Fibroblast of mammary gland (primary cell): ENCODE measurements around the gene MDFIC2.

Source experiments
- DNase-seq: peaks from one replicate; pipeline ENCODE4 v3.0.0-alpha.2; 2010; ENCODE audit warnings: low read depth
- H3K4me3 ChIP-seq: 2 replicates; pipeline ENCODE4 v1.5.1; 2011; ENCODE audit warnings: low read depth, mild to moderate bottlenecking, low read length, moderate library complexity; ENCODE audit not compliant: control insufficient read depth
- TF ChIP-seq, protein P1 (sequence below): conservative IDR thresholded peaks from 2 replicates; pipeline ENCODE4 v1.5.1; 2011; ENCODE audit warnings: low read depth, low read length, inconsistent platforms; ENCODE audit not compliant: control insufficient read depth, insufficient read depth

MDFIC2 gene

DNA sequence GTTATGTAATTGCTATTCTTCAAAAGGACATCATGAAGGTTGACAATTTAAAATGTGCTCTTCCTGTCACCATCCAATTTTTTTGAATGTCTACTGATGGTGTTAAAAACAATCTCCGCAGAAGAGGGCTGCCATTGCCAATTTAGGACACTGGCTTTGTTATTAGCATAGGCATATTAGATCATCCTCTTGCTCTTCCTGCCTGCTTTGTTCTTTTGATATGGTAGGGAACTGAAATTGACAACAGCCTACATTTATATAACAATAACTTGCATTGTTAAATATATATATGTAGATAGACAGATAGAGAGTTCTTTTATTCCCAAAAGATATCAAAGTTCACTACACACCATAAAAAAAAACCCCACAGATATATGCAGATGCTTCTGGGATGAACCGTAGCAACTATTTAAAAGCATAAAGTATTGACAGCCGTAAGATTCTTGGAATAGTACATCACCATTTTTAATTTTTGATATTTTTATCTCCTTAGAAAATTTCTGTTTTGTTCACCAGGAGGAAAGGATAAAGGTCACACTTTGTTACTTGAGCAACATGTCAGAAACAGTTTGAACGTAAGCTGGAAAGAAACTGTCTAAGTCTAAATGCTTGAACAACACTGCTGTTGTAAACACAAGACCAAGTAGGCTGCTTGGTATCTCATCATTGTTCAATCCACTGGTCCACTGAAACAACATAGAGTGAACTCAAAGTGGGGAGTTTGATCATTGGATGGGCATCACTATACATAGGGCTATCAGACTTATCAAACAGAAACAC, 66.5 kb downstream of the MDFIC2 start:
- H3K4me3 ChIP-seq: no peak overlapping the region
- no peak for DNase-seq
- TF ChIP-seq, protein P1, sequence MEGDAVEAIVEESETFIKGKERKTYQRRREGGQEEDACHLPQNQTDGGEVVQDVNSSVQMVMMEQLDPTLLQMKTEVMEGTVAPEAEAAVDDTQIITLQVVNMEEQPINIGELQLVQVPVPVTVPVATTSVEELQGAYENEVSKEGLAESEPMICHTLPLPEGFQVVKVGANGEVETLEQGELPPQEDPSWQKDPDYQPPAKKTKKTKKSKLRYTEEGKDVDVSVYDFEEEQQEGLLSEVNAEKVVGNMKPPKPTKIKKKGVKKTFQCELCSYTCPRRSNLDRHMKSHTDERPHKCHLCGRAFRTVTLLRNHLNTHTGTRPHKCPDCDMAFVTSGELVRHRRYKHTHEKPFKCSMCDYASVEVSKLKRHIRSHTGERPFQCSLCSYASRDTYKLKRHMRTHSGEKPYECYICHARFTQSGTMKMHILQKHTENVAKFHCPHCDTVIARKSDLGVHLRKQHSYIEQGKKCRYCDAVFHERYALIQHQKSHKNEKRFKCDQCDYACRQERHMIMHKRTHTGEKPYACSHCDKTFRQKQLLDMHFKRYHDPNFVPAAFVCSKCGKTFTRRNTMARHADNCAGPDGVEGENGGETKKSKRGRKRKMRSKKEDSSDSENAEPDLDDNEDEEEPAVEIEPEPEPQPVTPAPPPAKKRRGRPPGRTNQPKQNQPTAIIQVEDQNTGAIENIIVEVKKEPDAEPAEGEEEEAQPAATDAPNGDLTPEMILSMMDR: no peak

DNA sequence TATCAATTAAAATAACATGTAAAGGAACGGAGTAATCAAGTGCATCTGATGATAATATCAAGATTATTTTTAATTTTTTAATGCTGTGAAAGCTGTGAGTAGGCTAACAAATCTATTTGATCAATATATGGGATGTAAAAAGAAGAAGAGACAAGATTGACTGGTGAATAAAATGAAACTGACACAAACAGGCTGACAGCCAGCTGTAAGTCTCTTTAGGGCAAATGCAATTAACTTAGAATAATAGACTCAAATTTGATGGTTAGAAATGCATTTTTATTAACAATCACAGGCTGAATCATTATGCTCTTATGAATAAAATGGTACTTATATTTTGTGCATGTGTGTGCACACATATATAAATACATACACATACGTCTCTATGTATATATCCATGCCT, 68.0 kb downstream of the MDFIC2 start:
- H3K4me3 ChIP-seq: no peak overlapping the region
- no peak for DNase-seq
- TF ChIP-seq, protein P1: no peak

DNA sequence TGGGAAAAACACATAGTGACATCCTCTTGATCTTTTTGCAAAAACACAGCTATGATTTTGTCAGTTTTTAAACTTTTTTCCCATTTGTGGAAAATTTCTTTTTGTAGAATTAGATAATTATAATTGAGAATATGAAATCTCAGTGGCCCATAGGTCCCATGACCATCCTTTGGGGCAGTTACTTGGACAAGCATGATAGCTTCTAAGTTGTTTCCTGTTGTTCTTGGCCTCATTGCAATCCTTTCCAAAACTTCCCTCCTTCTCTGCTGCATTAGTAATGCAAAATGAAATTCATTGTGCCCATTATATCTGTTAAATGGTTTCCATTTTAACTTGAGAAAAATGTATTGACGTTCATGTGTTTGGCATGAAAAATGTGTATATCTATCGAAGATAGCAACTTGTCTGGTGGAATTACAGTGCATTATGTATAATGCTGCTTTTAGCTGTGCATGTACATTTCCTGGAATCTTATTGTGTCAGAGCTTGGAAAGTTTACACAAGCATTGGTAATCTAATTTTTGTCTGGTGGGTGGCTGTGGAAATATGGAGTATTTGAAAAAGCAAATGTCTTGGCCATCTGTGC, 70.0 kb downstream of the MDFIC2 start:
- TF ChIP-seq, protein P1: no peak
- H3K4me3 ChIP-seq: no peak overlapping the region
- DNase-seq: no peak

DNA sequence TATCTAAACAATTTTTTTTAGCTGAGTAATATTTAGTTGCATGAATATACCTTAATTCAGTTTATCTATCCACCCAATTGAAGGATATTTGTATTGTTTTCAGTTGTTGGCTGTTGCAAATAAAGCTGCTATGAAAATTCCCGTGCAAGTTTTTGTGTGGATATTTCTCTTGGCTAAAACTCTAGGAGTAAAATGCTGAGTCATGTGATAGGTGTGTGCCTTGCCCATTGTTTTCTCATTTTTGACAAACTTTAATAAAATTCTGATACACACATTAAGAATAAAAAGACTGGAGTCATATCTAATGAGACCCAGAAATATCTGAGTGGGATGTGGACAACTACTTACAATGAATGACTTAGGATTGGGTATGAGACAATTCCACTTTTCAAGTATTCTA, 78.6 kb downstream of the MDFIC2 start:
- DNase-seq: no peak
- TF ChIP-seq, protein P1: no peak
- no peak overlapping the region for H3K4me3 ChIP-seq

DNA sequence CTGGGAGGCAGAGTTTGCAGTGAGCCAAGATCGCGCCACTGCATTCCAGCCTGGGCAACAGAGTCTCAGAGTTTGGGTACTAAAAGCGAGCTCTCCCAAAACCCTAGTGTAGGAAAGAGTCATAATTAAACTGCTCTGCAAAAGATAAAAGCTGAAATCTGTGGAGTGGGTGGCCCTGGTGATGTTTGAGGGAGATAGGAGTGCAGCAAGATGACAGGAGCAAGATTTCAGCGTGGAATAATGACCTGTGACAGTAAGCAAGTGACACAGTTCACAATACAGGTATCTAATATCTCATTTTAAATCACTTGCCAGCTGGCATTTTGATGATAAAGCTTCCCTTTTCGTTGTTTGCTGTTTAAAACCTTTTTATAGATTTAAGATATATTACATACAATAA, 79.3 kb downstream of the MDFIC2 start:
- TF ChIP-seq, protein P1: no peak

DNA sequence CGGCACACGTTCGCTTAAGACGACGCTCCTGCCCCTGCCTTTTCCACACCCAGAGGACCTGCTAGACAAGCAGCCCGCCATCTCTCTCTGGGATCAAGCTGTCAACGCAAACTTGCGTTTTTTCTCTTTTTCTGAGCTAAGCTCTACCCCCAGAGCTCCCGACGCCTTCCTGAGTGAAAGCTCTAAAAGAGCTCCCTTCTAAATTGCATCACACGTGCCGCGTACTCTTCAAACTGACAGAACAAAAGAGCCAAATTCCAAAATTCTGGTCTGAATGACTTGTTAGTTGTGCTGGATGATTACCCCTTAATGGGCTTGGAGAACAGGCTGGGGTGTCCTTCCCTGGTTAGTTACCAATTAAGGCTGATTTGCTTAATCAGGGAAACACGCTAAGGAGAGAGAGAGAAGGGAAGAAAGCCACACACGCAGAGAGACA, 81.2 kb downstream of the MDFIC2 start:
- TF ChIP-seq, protein P1: no peak
- H3K4me3 ChIP-seq: no peak overlapping the region
- DNase-seq: no peak

More for the DNA sequence above, 79.3 kb downstream of the MDFIC2 start:
- H3K4me3 ChIP-seq: no peak overlapping the region
- no peak for DNase-seq
